IPS-15b (cell line): ENCODE data around the gene TREML2.

Experiments used
- H3K27me3 ChIP-seq: one replicate; pipeline ENCODE4 v1.6.1; 2013; ENCODE audit warnings: low read length; ENCODE audit not compliant: control insufficient read depth, insufficient read depth
- H3K36me3 ChIP-seq: one replicate; pipeline ENCODE4 v1.6.1; 2013; ENCODE audit warnings: low read length; ENCODE audit not compliant: control insufficient read depth, insufficient read depth
- H3K4me1 ChIP-seq: one replicate; pipeline ENCODE4 v1.6.1; 2013; ENCODE audit warnings: mild to moderate bottlenecking, low read length; ENCODE audit not compliant: control insufficient read depth, insufficient read depth
- H3K4me3 ChIP-seq: one replicate; pipeline ENCODE4 v1.5.1; 2013; ENCODE audit warnings: low read depth, low read length
- H3K9ac ChIP-seq: one replicate; pipeline ENCODE4 v1.6.1; 2013; ENCODE audit warnings: low read depth, mild to moderate bottlenecking, low read length
- H3K9me3 ChIP-seq: one replicate; pipeline ENCODE4 v1.6.1; 2013; ENCODE audit warnings: mild to moderate bottlenecking, low read length; ENCODE audit not compliant: control insufficient read depth, insufficient read depth

TREML2 gene

GRCh38 chr6:41167173-41167963, 33.6 kb downstream of the TREML2 start:
- Histone ChIP-seq H3K4me3 (no peak overlapping the region), H3K36me3 (no peaks in the 10 kb centered on the region), H3K9ac (no peak overlapping the region), H3K4me1 (peaks cover 13% of the 10 kb centered on the region), H3K9me3 (no peaks in the 10 kb centered on the region), H3K27me3 (no peaks in the 10 kb centered on the region)

- Histone ChIP-seq H3K27me3 (no peaks in the 10 kb centered on the region), H3K36me3 (no peaks in the 10 kb centered on the region), H3K4me1 (no peaks in the 10 kb centered on the region), H3K9ac (no peak overlapping the region), H3K4me3 (no peak overlapping the region), H3K9me3 (no peaks in the 10 kb centered on the region)
Observed at GRCh38 chr6:41164551-41165120, 36.3 kb downstream of the TREML2 start.

GRCh38 chr6:41163419-41163717, 37.6 kb downstream of the TREML2 start:
- no peaks in the 10 kb centered on the region for H3K27me3 ChIP-seq
- H3K4me3 ChIP-seq, result no peak overlapping the region
- no peak overlapping the region for H3K9ac ChIP-seq
- H3K4me1 ChIP-seq, result no peaks in the 10 kb centered on the region
- no peaks in the 10 kb centered on the region for H3K36me3 ChIP-seq
- no peaks in the 10 kb centered on the region for H3K9me3 ChIP-seq

GRCh38 chr6:41162687-41163418, 38.1 kb downstream of the TREML2 start, which contains the start of gene TREM2:
TSS of gene TREM2 (minus strand) at chr6:41163116. CDS start at chr6:41163082, 34 bp downstream.
- Histone ChIP-seq H3K27me3 (no peaks in the 10 kb centered on the region), H3K9ac (no peak within 1 kb of the TSS), H3K4me1 (no peaks in the 10 kb centered on the region), H3K9me3 (no peaks in the 10 kb centered on the region), H3K4me3 (no peak within 1 kb of the TSS), H3K36me3 (no peaks in the 10 kb centered on the region)

GRCh38 chr6:41161851-41162552, 38.9 kb downstream of the TREML2 start:
- Histone ChIP-seq H3K27me3 (no peaks in the 10 kb centered on the region), H3K36me3 (no peaks in the 10 kb centered on the region), H3K9ac (no peak overlapping the region), H3K4me1 (no peaks in the 10 kb centered on the region), H3K4me3 (no peak overlapping the region), H3K9me3 (no peaks in the 10 kb centered on the region)

GRCh38 chr6:41161380-41161779, 39.6 kb downstream of the TREML2 start:
- no peak overlapping the region for H3K9ac ChIP-seq
- no peaks in the 10 kb centered on the region for H3K27me3 ChIP-seq
- H3K36me3 ChIP-seq, result no peaks in the 10 kb centered on the region
- H3K4me1 ChIP-seq, result no peaks in the 10 kb centered on the region
- H3K4me3 ChIP-seq, result no peak overlapping the region
- H3K9me3 ChIP-seq, result no peaks in the 10 kb centered on the region

GRCh38 chr6:41160933-41161332, 40.0 kb downstream of the TREML2 start:
- H3K27me3 ChIP-seq, result no peaks in the 10 kb centered on the region
- H3K4me3 ChIP-seq, result no peak overlapping the region
- no peaks in the 10 kb centered on the region for H3K36me3 ChIP-seq
- no peaks in the 10 kb centered on the region for H3K9me3 ChIP-seq
- no peaks in the 10 kb centered on the region for H3K4me1 ChIP-seq
- H3K9ac ChIP-seq, result no peak overlapping the region

- H3K9me3 ChIP-seq, result no peaks in the 10 kb centered on the region
- no peak overlapping the region for H3K9ac ChIP-seq
Observed at GRCh38 chr6:41159415-41160082, 41.4 kb downstream of the TREML2 start.

GRCh38 chr6:41157323-41157722, 43.6 kb downstream of the TREML2 start:
- H3K9me3 ChIP-seq, result no peaks in the 10 kb centered on the region
- H3K27me3 ChIP-seq, result no peaks in the 10 kb centered on the region
- no peak overlapping the region for H3K9ac ChIP-seq
- H3K36me3 ChIP-seq, result no peaks in the 10 kb centered on the region
- H3K4me1 ChIP-seq, result no peaks in the 10 kb centered on the region
- H3K4me3 ChIP-seq, result no peak overlapping the region

More at GRCh38 chr6:41159415-41160082, 41.4 kb downstream of the TREML2 start:
- Histone ChIP-seq H3K4me3 (no peak overlapping the region), H3K27me3 (no peaks in the 10 kb centered on the region), H3K4me1 (no peaks in the 10 kb centered on the region), H3K36me3 (no peaks in the 10 kb centered on the region)

GRCh38 chr6:41156771-41157170, 44.2 kb downstream of the TREML2 start:
- no peak overlapping the region for H3K9ac ChIP-seq
- no peaks in the 10 kb centered on the region for H3K9me3 ChIP-seq
- no peaks in the 10 kb centered on the region for H3K36me3 ChIP-seq
- no peaks in the 10 kb centered on the region for H3K27me3 ChIP-seq
- no peaks in the 10 kb centered on the region for H3K4me1 ChIP-seq
- H3K4me3 ChIP-seq, result no peak overlapping the region

- no peaks in the 10 kb centered on the region for H3K36me3 ChIP-seq
- no peaks in the 10 kb centered on the region for H3K4me1 ChIP-seq
- H3K4me3 ChIP-seq, result no peak overlapping the region
- no peaks in the 10 kb centered on the region for H3K27me3 ChIP-seq
- no peak overlapping the region for H3K9ac ChIP-seq
- H3K9me3 ChIP-seq, result no peaks in the 10 kb centered on the region
Observed at GRCh38 chr6:41156001-41156400, 44.9 kb downstream of the TREML2 start.
